Mucosa of descending colon (tissue), 3 donors: ENCODE measurements around the gene PUM1. TPM values are rescaled to one million over a fixed set of nuclear protein-coding genes. Genes with fewer than 3 reads are reported as not detected.
A peak's percentile ranks its signal among the peaks of the same experiment; 100 is the strongest.

Experiments used
- ATAC-seq: fragments of 200-7000 bp; cut with Tn5 transposase; one replicate; pipeline ENCODE4 v1.9.1; 2020; ENCODE audit warnings: mild to moderate bottlenecking, moderate library complexity
- DNase-seq, 3 donors: peaks; one replicate each; pipeline ENCODE4 v3.0.0-alpha.2; 2020
- H3K36me3 ChIP-seq: fragments of 200-600 bp; one replicate; pipeline ENCODE4 v1.8.0; 2021; ENCODE audit warnings: low read depth, mild to moderate bottlenecking
- H3K4me1 ChIP-seq: fragments of 200-600 bp; one replicate; pipeline ENCODE4 v1.8.0; 2021; ENCODE audit warnings: low read depth, mild to moderate bottlenecking
- H3K4me3 ChIP-seq: fragments of 200-600 bp; one replicate; pipeline ENCODE4 v1.8.0; 2021; ENCODE audit warnings: mild to moderate bottlenecking
- H3K9me3 ChIP-seq: fragments of 200-600 bp; one replicate; pipeline ENCODE4 v1.8.0; 2021; ENCODE audit warnings: mild to moderate bottlenecking
- CTCF ChIP-seq: fragments of 200-600 bp; IDR thresholded peaks from one replicate; pipeline ENCODE4 v1.8.0; 2022; ENCODE audit warnings: antibody characterized with exemption, mild to moderate bottlenecking
- intact Hi-C, 2 donors: fragments of 100-400 bp; cut with DNase I in 1 of 2; cut with micrococcal nuclease in 1 of 2; formaldehyde crosslinking; loops; one replicate each; pipeline versions ENCODE4 v1.11.0 to v1.11.1; 2022; cut with DNase I, micrococcal nuclease
- total RNA-seq, 3 donors: library from RNA; stranded (reverse); fragmentation: NEBNext Ultra II Directional in 2 of 3; extraction: Animal tissue kit (Norgen Biotek cat#: 25700) in 2 of 3; gene quantifications; one replicate each; pipeline versions ENCODE4 v1.2.1 to v1.2.4, GENCODE V29; 2021 to 2023
- donor health status: DM: no; HTN: no; CAD: no; lungs with moderate emphysema.
- donor health status: DM: no; HTN: no; CAD: no.
- donor health status: DM: no; HTN: yes; CAD: no.

Gene PUM1
- total RNA-seq, 3 donors from 2014 or later: 116 to 135 (median 127) TPM

DNA sequence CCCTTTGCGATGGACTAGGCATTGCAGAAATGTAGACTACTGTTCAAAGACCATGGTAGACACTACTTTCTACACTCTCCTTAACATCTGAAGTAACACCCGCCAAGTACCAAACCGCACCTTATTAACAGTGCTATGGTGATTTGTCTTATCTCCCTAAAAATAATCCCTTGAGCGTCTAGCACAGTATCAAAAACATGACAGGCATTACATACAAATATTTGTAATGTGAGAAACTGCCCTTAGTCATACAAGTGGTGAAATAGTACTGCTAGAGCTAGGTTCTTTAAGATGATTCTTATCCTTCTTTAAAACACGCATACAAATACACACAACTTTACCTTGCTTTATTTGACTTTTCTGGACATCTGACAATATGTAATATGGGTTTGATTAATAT is 27.2 kb downstream of the PUM1 start:
- no peak for DNase-seq
- TF ChIP-seq CTCF: no peak
- no peak overlapping the region for H3K4me3 ChIP-seq
- intact Hi-C loops: no loop called here
- H3K9me3 ChIP-seq: no peaks in the 10 kb centered on the region
- H3K36me3 ChIP-seq: no peaks in the 10 kb centered on the region
- peaks cover 6% of the 10 kb centered on the region for H3K4me1 ChIP-seq
- no peak for ATAC-seq

DNA sequence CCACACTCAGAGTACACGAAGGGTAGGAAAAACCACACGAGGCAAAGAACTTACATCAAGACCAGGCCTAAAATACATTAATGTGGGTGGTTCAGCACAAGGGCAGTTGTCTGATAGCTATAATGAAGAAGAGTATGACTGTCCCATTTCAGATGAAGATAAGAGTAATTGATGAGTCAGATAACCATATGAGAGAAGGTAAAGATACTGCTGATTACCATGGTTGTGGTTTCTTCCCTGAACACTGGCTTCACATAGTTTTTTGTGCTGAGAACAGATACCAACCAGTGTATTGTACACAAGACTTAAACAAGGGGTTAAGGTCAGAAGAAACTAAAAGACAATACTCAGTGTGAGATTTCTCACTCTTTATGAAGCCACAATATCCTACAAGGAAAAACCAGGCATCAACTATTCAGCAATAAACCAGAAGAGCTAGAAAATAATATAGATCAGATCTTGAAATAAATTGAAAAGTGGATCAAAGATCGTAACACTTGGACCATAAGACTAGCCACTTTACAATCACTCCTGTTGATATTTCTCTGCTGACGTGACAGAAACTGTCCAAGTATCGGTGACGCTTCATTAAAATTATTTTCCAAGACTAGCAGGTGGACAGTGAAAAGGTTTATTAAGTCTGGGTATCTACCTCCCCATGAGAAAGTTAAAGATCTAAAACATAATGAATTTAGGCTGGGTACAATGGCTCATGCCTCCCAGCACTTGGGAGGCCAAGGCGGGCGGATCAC is 28.6 kb downstream of the PUM1 start:
- Histone ChIP-seq H3K36me3 (no peaks in the 10 kb centered on the region), H3K4me1 (peaks cover 6% of the 10 kb centered on the region), H3K4me3 (no peak overlapping the region), H3K9me3 (no peaks in the 10 kb centered on the region)
- ATAC-seq: peak; percentile 27
- intact Hi-C loops: no loop called here
- no peak for TF ChIP-seq CTCF
- DNase-seq: no peak

GRCh38 chr1:31033598-31033997 is 31.9 kb downstream of the PUM1 start:
- Histone ChIP-seq H3K4me1 (peaks cover 15% of the 10 kb centered on the region), H3K4me3 (no peak overlapping the region), H3K9me3 (no peaks in the 10 kb centered on the region), H3K36me3 (no peaks in the 10 kb centered on the region)
- intact Hi-C loops: no loop called here
- DNase-seq: no peak
- no peak for ATAC-seq
- TF ChIP-seq CTCF: no peak

- Histone ChIP-seq H3K4me1 (peaks cover 16% of the 10 kb centered on the region), H3K36me3 (no peaks in the 10 kb centered on the region), H3K9me3 (no peaks in the 10 kb centered on the region), H3K4me3 (no peak overlapping the region)
- ATAC-seq (no peak), DNase-seq (no peak)
- intact Hi-C loops: no loop called here
- TF ChIP-seq CTCF: no peak
Measured at GRCh38 chr1:31032266-31032665, 33.3 kb downstream of the PUM1 start.

GRCh38 chr1:31031330-31032143 is 34.0 kb downstream of the PUM1 start:
- no peaks in the 10 kb centered on the region for H3K9me3 ChIP-seq
- H3K4me3 ChIP-seq: no peak overlapping the region
- no peak for TF ChIP-seq CTCF
- intact Hi-C loops: no loop called here
- no peaks in the 10 kb centered on the region for H3K36me3 ChIP-seq
- peaks cover 12% of the 10 kb centered on the region for H3K4me1 ChIP-seq
- DNase-seq (no peak), ATAC-seq (no peak)
